Prostate gland (tissue), 2 donors: ENCODE measurements around the gene PTK6.

Experiments
- CTCF ChIP-seq, 4 experiments: fragments of 200-600 bp in 2 of 4; fragments of 450-650 bp in 2 of 4; sonication (generic) in 2 of 4; IDR thresholded peaks; 1 replicate in 3 of 4; 2 replicates in 1 of 4; pipeline ENCODE4 v1.5.1; 2016 to 2019; ENCODE audit warnings: antibody characterized with exemption in 4 of 4, mild to moderate bottlenecking in 2 of 4, moderate library complexity in 2 of 4
- POLR2A ChIP-seq: fragments of 450-650 bp; IDR thresholded peaks from one replicate; pipeline ENCODE4 v1.6.1; 2016; ENCODE audit warnings: antibody characterized with exemption, mild to moderate bottlenecking
- POLR2AphosphoS5 ChIP-seq: sonication (generic); formaldehyde crosslinking; IDR thresholded peaks from one replicate; pipeline ENCODE4 v1.6.1; 2017; ENCODE audit warnings: antibody characterized with exemption

- TF ChIP-seq CTCF (IDR thresholded peaks at IDR 0.05): no peak
- no peak for TF ChIP-seq POLR2AphosphoS5
- no peak for TF ChIP-seq POLR2A
Measured at GRCh38 chr20:63499338-63499969, 37.7 kb downstream of the PTK6 start.
